LNCAP (cell line): Measurements from ENCODE around the gene DNAJC9.

Experiments
- CTCF ChIP-seq: fragments of 450-650 bp; IDR thresholded peaks from 2 replicates; pipeline ENCODE4 v1.5.1; 2017; ENCODE audit warnings: mild to moderate bottlenecking

Gene DNAJC9

GRCh38 chr10:73232887-73233286 lies 14.2 kb downstream of the DNAJC9 start:
- no peak for TF ChIP-seq CTCF

- no peak for TF ChIP-seq CTCF
These were observed 17.5 kb downstream of the DNAJC9 start for GRCh38 chr10:73229567-73229966.

DNA sequence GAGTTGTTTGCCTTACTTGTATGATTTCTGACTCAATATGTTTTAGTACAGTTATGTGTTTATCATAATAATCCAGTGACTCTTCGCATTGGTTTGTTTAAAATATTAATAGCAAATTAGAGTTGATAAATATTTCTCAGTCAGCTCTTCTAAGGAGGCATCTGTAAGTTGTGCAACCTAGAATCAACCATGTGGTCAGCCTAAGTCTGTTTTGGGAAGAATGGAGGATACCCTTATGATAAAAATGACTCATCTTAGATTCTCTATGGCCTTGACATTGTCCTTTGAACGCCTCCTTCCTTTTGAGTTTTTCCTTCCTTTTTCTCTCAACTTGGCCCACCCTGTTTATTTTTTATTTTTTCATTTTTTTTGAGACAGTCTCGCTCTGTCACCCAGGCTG lies 18.8 kb downstream of the DNAJC9 start:
- no peak for TF ChIP-seq CTCF

GRCh38 chr10:73226663-73227062 lies 20.4 kb downstream of the DNAJC9 start:
- no peak for TF ChIP-seq CTCF

DNA sequence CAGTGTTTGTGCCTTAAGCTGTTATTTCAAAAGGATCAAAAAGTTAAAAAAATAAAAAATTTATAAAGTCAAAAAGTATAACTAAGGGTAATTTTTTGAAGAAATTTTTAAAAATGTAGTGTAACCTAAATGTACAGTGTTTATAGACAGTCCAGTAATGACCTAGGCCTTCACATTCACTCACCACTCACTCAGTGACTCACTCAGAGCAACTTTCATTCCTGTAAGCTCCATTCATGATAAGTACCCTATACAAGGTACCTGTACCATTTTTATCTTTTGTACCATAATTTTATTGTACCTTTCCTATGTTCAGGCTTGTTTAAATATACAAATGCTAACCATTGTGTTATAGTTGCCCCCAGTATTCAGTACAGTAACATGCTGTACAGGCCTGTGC lies 21.5 kb downstream of the DNAJC9 start:
- no peak for TF ChIP-seq CTCF

DNA sequence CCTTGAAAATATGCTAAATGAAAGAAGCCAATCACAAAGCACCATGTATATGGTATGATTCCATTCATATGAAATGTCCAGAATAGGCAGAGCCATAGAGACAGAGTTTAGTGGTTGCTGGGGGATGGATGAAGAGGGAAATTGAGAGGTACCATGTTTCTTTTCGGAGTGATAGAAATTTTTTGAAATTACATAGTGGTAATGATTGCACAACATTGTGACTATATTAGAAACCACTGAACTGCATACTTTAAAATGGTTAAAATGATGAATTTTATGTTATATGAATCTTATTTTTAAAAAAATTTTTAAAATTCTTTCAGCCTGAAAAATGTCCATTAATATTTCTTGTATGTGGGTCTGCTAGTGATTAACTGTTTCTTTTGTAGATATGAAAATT lies 26.1 kb downstream of the DNAJC9 start:
- no peak for TF ChIP-seq CTCF

GRCh38 chr10:73219384-73219783 lies 27.7 kb downstream of the DNAJC9 start:
- no peak for TF ChIP-seq CTCF

DNA sequence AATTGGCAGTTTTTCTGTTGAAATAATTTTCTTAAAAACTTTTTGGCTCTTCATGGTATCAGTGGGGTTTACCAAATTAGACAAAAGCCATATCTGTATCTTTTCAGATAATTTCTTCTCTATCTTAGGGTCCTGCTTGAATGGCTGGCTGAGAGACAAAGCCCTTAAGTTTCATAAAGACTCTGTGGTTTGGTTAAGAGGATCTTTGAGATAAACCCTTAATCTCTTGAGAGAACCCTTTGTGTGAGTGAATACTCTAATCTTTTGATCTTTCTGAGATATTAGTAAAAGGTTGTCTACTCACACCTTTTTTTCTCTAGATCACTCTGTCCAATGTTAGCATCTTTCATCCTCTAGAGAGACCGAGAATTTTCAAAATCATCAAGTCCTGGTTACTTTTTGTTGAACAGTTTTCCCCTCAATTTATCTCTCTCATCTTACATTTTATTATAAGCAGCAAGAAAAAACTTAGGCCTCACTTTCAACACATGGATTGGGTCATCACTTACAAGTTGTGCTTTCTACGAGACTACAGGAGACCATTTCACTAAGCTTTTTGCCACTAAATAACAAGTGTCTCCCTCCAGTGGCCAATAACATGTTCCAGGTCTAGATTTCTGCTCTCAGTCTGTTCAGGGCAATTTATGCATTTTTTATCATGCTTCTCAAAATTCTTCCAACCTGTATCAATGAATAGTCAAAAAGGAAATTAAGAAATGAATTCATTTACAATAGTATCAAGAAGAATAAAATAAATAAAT lies 28.4 kb downstream of the DNAJC9 start:
- TF ChIP-seq CTCF: peak; percentile 47; the same call in 1 of the 2 replicates
